ENCODE measurements around the gene PKP2.

PKP2 gene

GRCh38 chr12:32896432-32897280 is at the start of gene PKP2:
TSS of gene PKP2 (minus strand) at chr12:32896777. CDS start at chr12:32896731, 46 bp downstream.
- no peak for FAIRE-seq

GRCh38 chr12:32944195-32944594 is 47.6 kb upstream of the PKP2 start:
- no peak for FAIRE-seq

GRCh38 chr12:32939801-32940200 is 43.2 kb upstream of the PKP2 start:
- FAIRE-seq: no peak

- no peak for FAIRE-seq
These were observed 30.4 kb upstream of the PKP2 start for GRCh38 chr12:32926963-32927362.

GRCh38 chr12:32926356-32926755 is 29.8 kb upstream of the PKP2 start:
- no peak for FAIRE-seq

GRCh38 chr12:32922546-32923297 is 26.1 kb upstream of the PKP2 start:
- FAIRE-seq: no peak

- no peak for FAIRE-seq
These were observed 24.8 kb upstream of the PKP2 start for GRCh38 chr12:32921397-32921796.

GRCh38 chr12:32920506-32921085 is 24.0 kb upstream of the PKP2 start:
- no peak for FAIRE-seq

- no peak for FAIRE-seq
These were observed 22.6 kb upstream of the PKP2 start for GRCh38 chr12:32918890-32919801.

GRCh38 chr12:32917094-32917611 is 20.6 kb upstream of the PKP2 start:
- no peak for FAIRE-seq

GRCh38 chr12:32907898-32908476 is 11.4 kb upstream of the PKP2 start:
- no peak for FAIRE-seq

- FAIRE-seq: no peak
These were observed 10.6 kb upstream of the PKP2 start for GRCh38 chr12:32907166-32907565.

- no peak for FAIRE-seq
These were observed 10.0 kb upstream of the PKP2 start for GRCh38 chr12:32906399-32907165.

- no peak for FAIRE-seq
These were observed 7.2 kb upstream of the PKP2 start for GRCh38 chr12:32903763-32904162.

GRCh38 chr12:32903318-32903717 is 6.7 kb upstream of the PKP2 start:
- FAIRE-seq: no peak

GRCh38 chr12:32902287-32902997 is 5.9 kb upstream of the PKP2 start:
- FAIRE-seq: no peak

GRCh38 chr12:32901553-32901952 is 5.0 kb upstream of the PKP2 start:
- no peak for FAIRE-seq

GRCh38 chr12:32897687-32898573 is 1.4 kb upstream of the PKP2 start:
- FAIRE-seq: no peak

GRCh38 chr12:32897281-32897610 is 669 bp upstream of the PKP2 start:
- no peak for FAIRE-seq
